PC-9 (cell line): ENCODE data around the gene IGFLR1. TPM values are rescaled to one million over a fixed set of nuclear protein-coding genes. Genes with fewer than 3 reads are reported as not detected.

Experiments
- BruUV-seq: library from RNA; stranded (reverse); fragments of 400-500 nt; replicated peaks from 2 replicates; lab custom pipeline; 2021; lab: Mats Ljungman, UMichigan
- CTCF ChIA-PET: fragments of 300-600 bp; sonication (Branson Sonifier 250); formaldehyde crosslinking; loops from one replicate; lab custom pipeline; 2022; ENCODE audit warnings: antibody characterized with exemption; lab: Charles Lee
- POLR2A ChIA-PET: fragments of 300-600 bp; sonication (Branson Sonifier 250); formaldehyde crosslinking; loops from one replicate; lab custom pipeline; 2022; ENCODE audit warnings: antibody characterized with exemption; ENCODE audit not compliant: unreplicated experiment; lab: Charles Lee
- DNase-seq, 2 experiments: peaks; one replicate each; pipeline versions ENCODE4 v3.0.0 to v3.0.0-alpha.2; 2015 to 2022; ENCODE audit warnings: mixed read lengths in 1 of 2
- H2AFZ ChIP-seq: fragments of 200-600 bp; sonication (generic); 2 replicates; pipeline ENCODE4 v1.8.1; 2017; ENCODE audit warnings: antibody characterized with exemption
- H3F3A ChIP-seq: fragments of 200-600 bp; sonication (generic); 2 replicates; pipeline ENCODE4 v1.8.1; 2017; ENCODE audit warnings: antibody characterized with exemption, mild to moderate bottlenecking, low read depth; ENCODE audit not compliant: insufficient read depth
- H3K27ac ChIP-seq: fragments of 200-600 bp; sonication (generic); 2 replicates; pipeline ENCODE4 v1.6.1; 2016; ENCODE audit warnings: mixed run types
- H3K27me3 ChIP-seq: fragments of 200-600 bp; sonication (generic); 2 replicates; pipeline ENCODE4 v1.6.1; 2016; ENCODE audit warnings: low read depth, mixed run types; ENCODE audit not compliant: insufficient read depth
- H3K36me3 ChIP-seq: fragments of 200-600 bp; sonication (generic); 2 replicates; pipeline ENCODE4 v1.6.1; 2016; ENCODE audit warnings: low read depth, mixed run types
- H3K4me1 ChIP-seq: fragments of 200-600 bp; sonication (generic); replicated peaks from 2 replicates; pipeline ENCODE4 v1.6.1; 2016; ENCODE audit warnings: mixed run types; ENCODE audit not compliant: insufficient read depth
- H3K4me2 ChIP-seq: fragments of 200-600 bp; sonication (generic); 2 replicates; pipeline ENCODE4 v1.6.1; 2017; ENCODE audit warnings: mixed run types
- H3K4me3 ChIP-seq: fragments of 200-600 bp; sonication (generic); 2 replicates; pipeline ENCODE4 v1.6.1; 2016; ENCODE audit warnings: mixed run types
- H3K79me2 ChIP-seq: fragments of 200-600 bp; sonication (generic); 2 replicates; pipeline ENCODE4 v1.6.1; 2017; ENCODE audit warnings: low read depth, mixed run types
- H3K9me2 ChIP-seq: fragments of 200-600 bp; sonication (generic); 2 replicates; pipeline ENCODE4 v1.8.1; 2017; ENCODE audit warnings: mild to moderate bottlenecking; ENCODE audit not compliant: insufficient read depth
- H3K9me3 ChIP-seq: fragments of 200-600 bp; sonication (generic); 2 replicates; pipeline ENCODE4 v1.8.1; 2016; ENCODE audit warnings: low read depth; ENCODE audit not compliant: insufficient read depth
- H4K20me1 ChIP-seq: fragments of 200-600 bp; sonication (generic); 2 replicates; pipeline ENCODE4 v1.8.1; 2017; ENCODE audit not compliant: insufficient read depth
- EZH2 ChIP-seq: fragments of 200-600 bp; sonication (generic); IDR thresholded peaks from 2 replicates; pipeline ENCODE4 v1.8.0; 2017; ENCODE audit warnings: antibody characterized with exemption, low read depth
- intact Hi-C: fragments of 100-400 bp; cut with micrococcal nuclease; formaldehyde crosslinking; loops from one replicate; pipeline ENCODE4 v1.10.0; 2022; ENCODE audit not compliant: unreplicated experiment
- total RNA-seq: library from RNA; stranded (reverse); gene quantifications from 2 replicates; pipeline ENCODE4 v1.2.3, GENCODE V29; 2021
- TF ChIP-seq, protein P1 (sequence below): fragments of 200-600 bp; sonication (generic); conservative IDR thresholded peaks from 2 replicates; pipeline ENCODE4 v1.6.1; 2017; ENCODE audit warnings: mixed run types, antibody characterized with exemption, mild to moderate bottlenecking, moderate library complexity

The IGFLR1 gene
- total RNA-seq, 1 experiment from 2014 or later, result 9.7 TPM

DNA sequence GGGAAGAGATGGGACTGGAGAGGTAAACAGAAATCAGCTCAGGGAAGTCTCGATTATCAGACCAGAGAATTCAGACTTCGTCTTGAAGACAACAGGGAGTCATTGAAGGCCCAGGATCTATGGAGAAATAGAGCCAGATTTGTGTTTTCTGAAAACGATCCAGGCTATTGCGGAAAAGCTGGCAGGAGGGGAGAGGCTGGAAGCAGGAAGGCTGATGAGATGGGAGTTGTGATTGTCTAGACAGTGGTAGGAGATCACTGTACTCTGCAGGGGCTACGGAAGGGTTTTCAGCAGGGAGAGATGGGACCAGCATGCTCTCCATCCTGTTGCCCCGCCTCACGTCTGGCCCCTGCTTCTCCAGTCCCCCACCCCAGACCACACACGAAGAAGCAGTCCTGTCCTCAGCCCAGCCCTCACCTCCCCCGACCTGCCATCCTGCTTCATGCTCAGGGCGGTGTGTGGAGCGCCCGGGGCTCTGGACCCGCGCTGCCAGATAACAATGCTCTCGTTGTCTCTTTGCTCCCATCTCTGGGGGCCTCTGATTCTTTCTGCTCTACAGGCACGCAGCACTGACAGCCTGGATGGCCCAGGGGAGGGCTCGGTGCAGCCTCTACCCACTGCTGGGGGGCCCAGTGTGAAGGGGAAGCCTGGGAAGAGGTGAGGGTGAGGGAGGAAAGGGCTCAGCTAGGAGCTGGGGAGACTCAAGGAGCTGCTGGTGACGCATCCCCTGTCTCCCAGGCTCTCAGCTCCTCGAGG is 35.0 kb upstream of the IGFLR1 start:
- no TSS peak for BruUV-seq
- Histone ChIP-seq H3K9me2 (no peaks in the 10 kb centered on the region), H3K36me3 (no peaks in the 10 kb centered on the region), H3K79me2 (no peaks in the 10 kb centered on the region), H2AFZ (no peak overlapping the region), H3K27ac (no peak overlapping the region), H3K4me1 (no peaks in the 10 kb centered on the region), H3K4me3 (no peak overlapping the region), H3K4me2 (no peak overlapping the region), H4K20me1 (no peaks in the 10 kb centered on the region), H3F3A (peaks cover 9% of the 10 kb centered on the region; the same call in 1 of the 2 replicates), H3K9me3 (no peaks in the 10 kb centered on the region), H3K27me3 (no peaks in the 10 kb centered on the region)
- no peak for DNase-seq
- TF ChIP-seq EZH2, result no peak
- TF ChIP-seq, protein P1, sequence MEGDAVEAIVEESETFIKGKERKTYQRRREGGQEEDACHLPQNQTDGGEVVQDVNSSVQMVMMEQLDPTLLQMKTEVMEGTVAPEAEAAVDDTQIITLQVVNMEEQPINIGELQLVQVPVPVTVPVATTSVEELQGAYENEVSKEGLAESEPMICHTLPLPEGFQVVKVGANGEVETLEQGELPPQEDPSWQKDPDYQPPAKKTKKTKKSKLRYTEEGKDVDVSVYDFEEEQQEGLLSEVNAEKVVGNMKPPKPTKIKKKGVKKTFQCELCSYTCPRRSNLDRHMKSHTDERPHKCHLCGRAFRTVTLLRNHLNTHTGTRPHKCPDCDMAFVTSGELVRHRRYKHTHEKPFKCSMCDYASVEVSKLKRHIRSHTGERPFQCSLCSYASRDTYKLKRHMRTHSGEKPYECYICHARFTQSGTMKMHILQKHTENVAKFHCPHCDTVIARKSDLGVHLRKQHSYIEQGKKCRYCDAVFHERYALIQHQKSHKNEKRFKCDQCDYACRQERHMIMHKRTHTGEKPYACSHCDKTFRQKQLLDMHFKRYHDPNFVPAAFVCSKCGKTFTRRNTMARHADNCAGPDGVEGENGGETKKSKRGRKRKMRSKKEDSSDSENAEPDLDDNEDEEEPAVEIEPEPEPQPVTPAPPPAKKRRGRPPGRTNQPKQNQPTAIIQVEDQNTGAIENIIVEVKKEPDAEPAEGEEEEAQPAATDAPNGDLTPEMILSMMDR, result no peak
- intact Hi-C loops, result no loop called here
- CTCF ChIA-PET, result no interaction called here
- POLR2A ChIA-PET, result interaction anchor here (0.6 kb wide), 1 partner anchor 43 kb away, joined by 3 read pairs; no protein-coding TSS in a partner anchor

DNA sequence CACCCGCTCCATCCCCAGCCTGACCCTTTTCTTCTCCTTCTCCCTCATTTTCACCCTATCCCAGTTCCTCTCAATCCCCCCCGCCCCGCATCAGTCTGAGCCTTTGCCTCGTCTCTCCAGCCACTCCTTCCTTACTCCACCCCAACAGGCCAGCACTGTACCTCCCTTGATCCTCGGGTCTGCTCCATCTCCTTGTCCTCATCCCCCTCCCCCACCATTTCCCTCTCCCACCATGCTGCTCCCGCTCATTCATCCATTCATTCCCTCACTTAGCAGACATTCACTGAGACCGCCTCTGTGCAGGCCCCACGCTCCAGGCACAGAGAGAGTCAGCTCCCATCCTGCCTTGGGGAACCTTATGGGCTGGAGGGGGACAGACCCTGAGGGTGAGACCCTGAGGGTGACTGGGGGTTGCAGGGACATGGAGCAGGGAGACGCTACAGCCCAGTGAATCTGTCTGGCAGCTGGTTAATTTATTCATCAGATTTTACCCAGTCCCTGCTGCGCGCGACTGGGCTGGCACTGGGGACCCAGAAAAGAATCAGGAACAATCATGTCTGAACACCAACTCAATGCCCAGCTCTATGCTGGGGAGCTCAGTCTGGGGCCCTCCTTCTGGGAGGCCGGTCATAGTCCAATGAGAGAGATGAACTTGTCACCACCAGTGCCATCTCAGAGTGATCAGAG is 34.0 kb upstream of the IGFLR1 start:
- Histone ChIP-seq H3K9me2 (no peaks in the 10 kb centered on the region), H3K27me3 (no peaks in the 10 kb centered on the region), H2AFZ (no peak overlapping the region), H3K4me3 (peak overlapping the region; percentile 57; the same call in 1 of the 2 replicates), H3F3A (peaks cover 12% of the 10 kb centered on the region; the same call in 1 of the 2 replicates), H3K36me3 (no peaks in the 10 kb centered on the region), H3K4me1 (no peaks in the 10 kb centered on the region), H3K4me2 (peak overlapping the region; percentile 35), H3K27ac (no peak overlapping the region), H3K79me2 (no peaks in the 10 kb centered on the region), H3K9me3 (no peaks in the 10 kb centered on the region), H4K20me1 (no peaks in the 10 kb centered on the region)
- ChIA-PET POLR2A (no interaction called here), CTCF (no interaction called here)
- no peak for DNase-seq
- BruUV-seq, result TSS peak; percentile 17
- TF ChIP-seq, protein P1, result no peak
- TF ChIP-seq EZH2, result no peak
- intact Hi-C loops, result no loop called here

DNA sequence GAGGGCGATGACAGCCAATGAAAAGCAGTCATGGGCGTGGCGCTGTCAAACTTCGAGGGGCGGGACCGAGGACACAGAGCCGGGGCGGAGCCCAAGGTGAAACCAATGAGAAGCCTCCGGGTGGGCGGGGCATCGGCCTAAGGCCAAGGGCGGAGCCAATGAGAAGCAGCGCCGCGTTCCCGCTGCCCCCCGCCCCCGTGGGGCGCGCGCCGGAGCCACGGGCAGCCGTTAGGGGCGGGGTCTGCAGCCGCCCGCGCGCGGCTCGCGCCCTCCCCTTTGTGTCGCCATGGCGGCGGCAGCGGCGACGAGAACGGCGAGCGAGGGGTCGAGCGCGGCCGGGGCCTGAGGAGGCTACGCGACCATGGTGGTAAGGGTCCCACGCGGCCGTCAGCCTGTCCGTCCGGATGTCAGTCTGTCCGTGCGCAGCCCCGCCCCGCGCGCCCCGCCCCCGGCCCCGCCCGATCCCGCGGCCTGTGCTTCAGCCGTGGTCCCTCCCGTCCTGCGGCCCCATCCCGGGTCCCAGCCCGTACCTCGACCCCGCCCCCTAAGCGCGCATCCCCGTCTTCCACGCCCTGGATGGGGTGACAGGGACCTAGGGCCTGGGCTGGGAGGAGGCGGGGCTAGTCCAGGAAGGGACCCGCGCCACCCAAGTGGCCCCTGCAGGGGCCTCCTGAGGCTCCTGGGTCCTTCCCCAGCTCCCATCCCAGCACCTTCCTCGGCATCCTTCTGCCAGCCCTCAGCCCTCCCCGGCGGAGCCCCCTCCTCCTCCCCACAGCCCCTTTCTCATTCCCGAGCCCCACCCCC is 33.2 kb upstream of the IGFLR1 start, which contains the start of gene ARHGAP33:
Gene ARHGAP33, plus strand, starts transcription at position 267 of the 804 bp plus-strand sequence. Its CDS starts 95 bp downstream, at position 362.
- Histone ChIP-seq H3F3A (peaks cover 18% of the 10 kb centered on the region; the same call in 1 of the 2 replicates), H3K9me3 (no peaks in the 10 kb centered on the region), H3K27ac (no peak within 1 kb of the TSS), H3K79me2 (no peaks in the 10 kb centered on the region), H3K27me3 (no peaks in the 10 kb centered on the region), H2AFZ (no peak within 1 kb of the TSS; the same call in 1 of the 2 replicates), H3K4me2 (peak within 1 kb of the TSS; percentile 35), H3K4me1 (no peaks in the 10 kb centered on the region), H3K36me3 (no peaks in the 10 kb centered on the region), H3K9me2 (no peaks in the 10 kb centered on the region), H4K20me1 (no peaks in the 10 kb centered on the region), H3K4me3 (peak within 1 kb of the TSS; percentile 57; the same call in 1 of the 2 replicates)
- BruUV-seq, result no TSS peak
- intact Hi-C loops, result no loop called here
- ChIA-PET POLR2A (no interaction called here), CTCF (no interaction called here)
- DNase-seq, result peak; percentile 84 to 98
- TF ChIP-seq, protein P1, result no peak
- TF ChIP-seq EZH2, result no peak
